Measurements from ENCODE around the gene ANO2. TPM values are rescaled to one million over a fixed set of nuclear protein-coding genes. Genes with fewer than 3 reads are reported as not detected.
A peak's percentile ranks its signal among the peaks of the same experiment; 100 is the strongest.

The ANO2 gene
- total RNA-seq, 1 experiment from 2014 or later, result 0.68 TPM

- Histone ChIP-seq H3K27me3 (replicated peaks; ENCODE audit: control insufficient read depth, insufficient read depth, low read length) (no peaks in the 10 kb centered on the region), H3K4me3 (ENCODE audit: low read depth, low read length) (no peak overlapping the region), H3K9me3 (no peaks in the 10 kb centered on the region), H3K36me3 (ENCODE audit: control insufficient read depth, insufficient read depth, low read length) (no peaks in the 10 kb centered on the region), H3K4me1 (peaks cover 24% of the 10 kb centered on the region)
- no peak for TF ChIP-seq CTCF (IDR thresholded peaks at IDR 0.05; ENCODE audit: insufficient read depth in 1 of 2, low read depth in 1 of 2, low read length in 1 of 2, severe bottlenecking in 1 of 2, unreplicated experiment in 1 of 2)
- POLR2A ChIA-PET, result no interaction called here
- intact Hi-C loops (cut with micrococcal nuclease; ENCODE audit: unreplicated experiment), result no loop called here
- H3K9me3 Mint-ChIP-seq (ENCODE audit: unreplicated experiment), result no peaks in the 10 kb centered on the region
- DNase-seq, result no peak
- no peak overlapping the region for H3K4me3 Mint-ChIP-seq (ENCODE audit: unreplicated experiment)
- H3K4me1 Mint-ChIP-seq (ENCODE audit: low read depth, unreplicated experiment), result peaks cover 32% of the 10 kb centered on the region
- BruUV-seq (replicated peaks), result no TSS peak
- H3K27me3 Mint-ChIP-seq (ENCODE audit: insufficient read depth, unreplicated experiment), result no peaks in the 10 kb centered on the region
- CTCF ChIA-PET, result interaction anchor here (0.6 kb wide), 1 partner anchor 107 kb away, joined by 3 read pairs; no protein-coding TSS in a partner anchor
- H3K36me3 Mint-ChIP-seq (ENCODE audit: insufficient read depth, unreplicated experiment), result no peaks in the 10 kb centered on the region
- peak overlapping the region; percentile 10 for H3K27ac Mint-ChIP-seq (ENCODE audit: unreplicated experiment)
These were observed 379.0 kb downstream of the ANO2 start for GRCh38 chr12:5565933-5566599.

DNA sequence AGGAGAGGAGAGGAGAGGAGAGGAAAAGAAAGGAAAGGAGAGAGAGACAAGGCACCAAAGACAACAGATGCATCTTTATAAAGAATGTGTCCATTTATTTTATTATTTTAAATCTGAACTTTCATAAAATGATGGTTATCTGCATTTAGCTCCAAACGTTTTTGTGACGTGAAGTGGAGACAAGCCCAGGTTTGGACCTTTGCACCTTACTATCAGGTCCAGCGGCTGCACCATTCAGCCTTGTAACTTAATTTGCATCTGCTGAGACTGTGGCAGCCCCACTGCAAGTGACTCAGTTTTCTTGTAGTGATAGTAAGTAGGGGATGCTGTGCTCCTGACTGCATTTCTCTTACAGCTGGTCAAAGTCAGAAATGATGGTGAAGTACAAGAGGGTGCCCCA, 382.5 kb downstream of the ANO2 start:
- TF ChIP-seq CTCF (IDR thresholded peaks at IDR 0.05; ENCODE audit: insufficient read depth in 1 of 2, low read depth in 1 of 2, low read length in 1 of 2, severe bottlenecking in 1 of 2, unreplicated experiment in 1 of 2), result no peak
- ChIA-PET POLR2A (no interaction called here), CTCF (interaction anchor here (0.9 kb wide), 1 partner anchor 14 kb away, joined by 6 read pairs; no protein-coding TSS in a partner anchor)
- peaks cover 23% of the 10 kb centered on the region for H3K4me1 Mint-ChIP-seq (ENCODE audit: low read depth, unreplicated experiment)
- H3K27ac Mint-ChIP-seq (ENCODE audit: unreplicated experiment), result no peak overlapping the region
- no peaks in the 10 kb centered on the region for H3K9me3 ChIP-seq
- no peaks in the 10 kb centered on the region for H3K36me3 ChIP-seq (ENCODE audit: control insufficient read depth, insufficient read depth, low read length)
- H3K4me3 ChIP-seq (ENCODE audit: low read depth, low read length), result no peak overlapping the region
- no peak for DNase-seq
- H3K27me3 Mint-ChIP-seq (ENCODE audit: insufficient read depth, unreplicated experiment), result no peaks in the 10 kb centered on the region
- no peak overlapping the region for H3K4me3 Mint-ChIP-seq (ENCODE audit: unreplicated experiment)
- no peaks in the 10 kb centered on the region for H3K27me3 ChIP-seq (replicated peaks; ENCODE audit: control insufficient read depth, insufficient read depth, low read length)
- BruUV-seq (replicated peaks), result no TSS peak
- peaks cover 7% of the 10 kb centered on the region for H3K4me1 ChIP-seq
- no peaks in the 10 kb centered on the region for H3K9me3 Mint-ChIP-seq (ENCODE audit: unreplicated experiment)
- no peaks in the 10 kb centered on the region for H3K36me3 Mint-ChIP-seq (ENCODE audit: insufficient read depth, unreplicated experiment)
- intact Hi-C loops (cut with micrococcal nuclease; ENCODE audit: unreplicated experiment), result no loop called here

GRCh38 chr12:5561846-5562245, 383.2 kb downstream of the ANO2 start:
- no peak for TF ChIP-seq CTCF (IDR thresholded peaks at IDR 0.05; ENCODE audit: insufficient read depth in 1 of 2, low read depth in 1 of 2, low read length in 1 of 2, severe bottlenecking in 1 of 2, unreplicated experiment in 1 of 2)
- CTCF ChIA-PET, result interaction anchor here (0.9 kb wide), 1 partner anchor 14 kb away, joined by 6 read pairs; no protein-coding TSS in a partner anchor
- H3K27me3 Mint-ChIP-seq (ENCODE audit: insufficient read depth, unreplicated experiment), result no peaks in the 10 kb centered on the region
- intact Hi-C loops (cut with micrococcal nuclease; ENCODE audit: unreplicated experiment), result loop anchor here (2.0 kb wide), 1 partner anchor 87 kb away; no protein-coding TSS in a partner anchor
- Histone ChIP-seq H3K4me3 (ENCODE audit: low read depth, low read length) (no peak overlapping the region), H3K27me3 (replicated peaks; ENCODE audit: control insufficient read depth, insufficient read depth, low read length) (no peaks in the 10 kb centered on the region), H3K4me1 (peaks cover 6% of the 10 kb centered on the region), H3K36me3 (ENCODE audit: control insufficient read depth, insufficient read depth, low read length) (no peaks in the 10 kb centered on the region), H3K9me3 (no peaks in the 10 kb centered on the region)
- H3K9me3 Mint-ChIP-seq (ENCODE audit: unreplicated experiment), result no peaks in the 10 kb centered on the region
- DNase-seq, result no peak
- POLR2A ChIA-PET, result no interaction called here
- BruUV-seq (replicated peaks), result no TSS peak
- no peak overlapping the region for H3K27ac Mint-ChIP-seq (ENCODE audit: unreplicated experiment)
- no peak overlapping the region for H3K4me3 Mint-ChIP-seq (ENCODE audit: unreplicated experiment)
- no peaks in the 10 kb centered on the region for H3K36me3 Mint-ChIP-seq (ENCODE audit: insufficient read depth, unreplicated experiment)
- H3K4me1 Mint-ChIP-seq (ENCODE audit: low read depth, unreplicated experiment), result peaks cover 16% of the 10 kb centered on the region
